Astrocyte (in vitro differentiated cells and primary cell): Measurements from ENCODE around the gene RABL2B. TPM values are rescaled to one million over a fixed set of nuclear protein-coding genes. Genes with fewer than 3 reads are reported as not detected.

Experiments
- DNase-seq: peaks from one replicate; pipeline ENCODE4 v3.0.0-alpha.2; 2010; ENCODE audit warnings: low read depth
- FAIRE-seq: peaks from 2 replicates; lab custom pipeline; 2011; peaks lifted over from hg19 to GRCh38; lab: Jason Lieb, UNC
- H2AFZ ChIP-seq: 2 replicates; pipeline ENCODE4 v1.6.0; 2012; ENCODE audit warnings: low read depth, low read length, inconsistent platforms
- H3K27ac ChIP-seq: 2 replicates; pipeline ENCODE4 v1.5.1; 2011; ENCODE audit warnings: low read depth, low read length, inconsistent platforms
- H3K27me3 ChIP-seq: 2 replicates; pipeline ENCODE4 v1.6.0; 2011; ENCODE audit warnings: low read length, inconsistent platforms; ENCODE audit not compliant: insufficient read depth
- H3K36me3 ChIP-seq: 2 replicates; pipeline ENCODE4 v1.5.1; 2011; ENCODE audit warnings: low read length, inconsistent platforms; ENCODE audit not compliant: insufficient read depth
- H3K4me1 ChIP-seq: 2 replicates; pipeline ENCODE4 v1.5.1; 2011; ENCODE audit warnings: low read length, inconsistent platforms; ENCODE audit not compliant: insufficient read depth
- H3K4me2 ChIP-seq: 2 replicates; pipeline ENCODE4 v1.6.0; 2012; ENCODE audit warnings: low read length, inconsistent platforms
- H3K4me3 ChIP-seq: 2 replicates; pipeline ENCODE4 v1.5.1; 2011; ENCODE audit warnings: low read depth, mild to moderate bottlenecking, low read length, inconsistent platforms; ENCODE audit not compliant: insufficient read depth
- H3K79me2 ChIP-seq: 2 replicates; pipeline ENCODE4 v1.6.0; 2012; ENCODE audit warnings: mild to moderate bottlenecking, low read length, inconsistent platforms; ENCODE audit not compliant: insufficient read depth
- H3K9ac ChIP-seq: 2 replicates; pipeline ENCODE4 v1.6.0; 2012; ENCODE audit warnings: mild to moderate bottlenecking, low read length, inconsistent platforms
- H3K9me3 ChIP-seq: 2 replicates; pipeline ENCODE4 v1.5.1; 2012; ENCODE audit warnings: low read depth, mild to moderate bottlenecking, low read length, inconsistent platforms; ENCODE audit not compliant: insufficient read depth
- H4K20me1 ChIP-seq: 2 replicates; pipeline ENCODE4 v1.6.0; 2012; ENCODE audit warnings: low read length, inconsistent platforms; ENCODE audit not compliant: insufficient read depth
- H3K27ac Mint-ChIP-seq: one replicate; pipeline ENCODE4 v1.8.0; 2021; ENCODE audit warnings: mild to moderate bottlenecking, mixed read lengths; ENCODE audit not compliant: unreplicated experiment
- H3K27me3 Mint-ChIP-seq: one replicate; pipeline ENCODE4 v1.8.0; 2021; ENCODE audit warnings: low read depth, mixed read lengths; ENCODE audit not compliant: unreplicated experiment
- H3K36me3 Mint-ChIP-seq: one replicate; pipeline ENCODE4 v1.8.0; 2021; ENCODE audit warnings: low read depth, mixed read lengths; ENCODE audit not compliant: unreplicated experiment
- H3K4me1 Mint-ChIP-seq: one replicate; pipeline ENCODE4 v1.8.0; 2021; ENCODE audit warnings: low read depth, mixed read lengths; ENCODE audit not compliant: unreplicated experiment
- H3K4me3 Mint-ChIP-seq: one replicate; pipeline ENCODE4 v1.8.0; 2021; ENCODE audit warnings: mild to moderate bottlenecking, moderate library complexity, mixed read lengths; ENCODE audit not compliant: unreplicated experiment
- H3K9me3 Mint-ChIP-seq: one replicate; pipeline ENCODE4 v1.8.0; 2021; ENCODE audit warnings: mild to moderate bottlenecking, mixed read lengths; ENCODE audit not compliant: unreplicated experiment
- CTCF ChIP-seq: IDR thresholded peaks from 2 replicates; pipeline ENCODE4 v1.5.1; 2011; ENCODE audit warnings: low read depth, mild to moderate bottlenecking, inconsistent platforms, low read length, moderate library complexity; ENCODE audit not compliant: insufficient read depth
- EZH2 ChIP-seq: IDR thresholded peaks from 2 replicates; pipeline ENCODE4 v1.6.1; 2012; ENCODE audit warnings: mild to moderate bottlenecking, low read length, inconsistent platforms; ENCODE audit not compliant: insufficient read depth
- total RNA-seq: library from RNA; stranded (reverse); gene quantifications from 2 replicates; pipeline ENCODE4 v1.2.1, GENCODE V29; 2021

Gene RABL2B
- total RNA-seq, 1 donor from 2014 or later = 26.6 TPM

DNA sequence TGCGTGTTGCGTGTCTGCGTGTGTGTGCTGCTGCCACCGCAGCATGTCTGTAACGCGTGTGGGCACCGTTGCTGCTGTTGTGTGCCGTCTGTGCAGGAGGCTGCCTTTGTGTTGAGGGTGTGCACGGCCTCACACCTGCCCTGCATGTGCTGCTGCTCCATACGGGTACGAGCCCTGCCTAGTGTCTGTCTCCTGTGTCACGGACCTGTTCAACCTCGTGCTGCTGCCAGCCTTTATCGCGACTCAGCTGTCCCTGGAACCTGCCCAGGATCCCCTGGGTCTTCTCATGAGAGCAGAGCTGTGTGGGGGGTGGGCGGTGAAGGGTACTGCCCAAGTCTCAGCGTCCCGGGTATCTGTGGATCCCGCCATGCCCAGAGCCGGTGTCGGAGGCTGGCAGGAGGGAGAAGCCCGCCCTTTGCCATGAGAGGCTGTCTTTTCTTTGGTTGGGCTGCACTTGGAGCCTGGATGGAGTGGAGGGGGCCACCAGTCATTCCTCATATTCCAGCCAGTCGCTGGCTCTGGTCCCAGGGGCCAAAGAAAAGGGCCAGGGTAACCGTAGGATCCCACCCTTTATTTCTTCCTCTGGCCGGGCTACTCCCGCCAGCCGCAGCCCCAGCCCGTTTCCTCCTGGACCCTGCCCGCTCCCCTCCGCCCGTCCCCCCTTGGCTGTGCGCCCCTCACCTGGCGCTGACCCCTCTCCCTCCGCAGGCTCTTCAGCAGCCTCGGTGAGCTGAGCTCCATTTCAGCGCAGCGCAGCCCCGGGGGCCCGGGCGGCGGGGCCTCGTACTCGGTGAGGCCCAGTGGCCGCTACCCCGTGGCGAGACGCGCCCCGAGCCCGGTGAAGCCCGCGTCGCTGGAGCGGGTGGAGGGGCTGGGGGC, 53.2 kb downstream of the RABL2B start:
- no peak overlapping the region for H3K27ac Mint-ChIP-seq
- no peak for TF ChIP-seq CTCF
- peak; percentile 73 for TF ChIP-seq EZH2
- Histone ChIP-seq H3K4me1 (no peaks in the 10 kb centered on the region), H3K4me2 (no peak overlapping the region), H3K27ac (no peak overlapping the region), H2AFZ (no peak overlapping the region), H3K36me3 (no peaks in the 10 kb centered on the region), H3K79me2 (no peaks in the 10 kb centered on the region), H3K9me3 (no peaks in the 10 kb centered on the region), H3K4me3 (no peak overlapping the region), H3K27me3 (peaks cover 13% of the 10 kb centered on the region), H3K9ac (no peak overlapping the region), H4K20me1 (peaks cover 27% of the 10 kb centered on the region)
- FAIRE-seq (no peak), DNase-seq (no peak)
- peaks cover 30% of the 10 kb centered on the region for H3K36me3 Mint-ChIP-seq
- peaks cover 29% of the 10 kb centered on the region for H3K27me3 Mint-ChIP-seq
- peaks cover 4% of the 10 kb centered on the region for H3K4me1 Mint-ChIP-seq
- no peak overlapping the region for H3K4me3 Mint-ChIP-seq
- no peaks in the 10 kb centered on the region for H3K9me3 Mint-ChIP-seq

DNA sequence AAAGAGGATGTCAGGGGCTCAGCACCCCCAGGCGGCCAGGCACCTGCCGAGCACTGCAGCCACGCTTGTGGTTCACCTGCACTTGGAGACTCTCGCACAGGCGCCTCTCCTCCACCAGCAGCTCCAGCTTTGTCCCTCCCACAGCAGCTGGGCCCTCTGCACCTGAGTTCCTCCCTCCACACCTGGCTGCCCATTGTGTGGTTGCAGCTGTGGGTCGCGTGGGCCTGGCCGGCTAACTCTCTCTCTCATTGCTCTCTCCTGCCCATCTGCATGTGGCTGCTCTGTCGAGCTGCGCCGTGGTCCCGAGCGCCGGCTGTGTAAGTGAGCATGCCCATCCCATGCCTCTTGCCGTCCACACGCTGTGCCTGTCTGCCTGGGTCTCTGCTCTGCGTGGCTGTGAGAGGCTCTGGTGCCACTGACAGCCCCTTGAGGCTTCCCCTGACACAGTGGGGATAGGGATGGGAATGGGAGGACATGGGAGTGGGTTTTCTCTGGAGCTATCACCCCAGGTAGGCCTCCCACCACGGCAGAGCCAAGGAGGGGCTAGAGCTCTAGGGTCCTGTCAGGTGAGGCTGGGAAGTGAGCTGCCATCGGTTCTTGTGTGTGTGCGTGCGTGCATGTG, 53.9 kb downstream of the RABL2B start:
- Mint-ChIP-seq H3K27ac (no peak overlapping the region), H3K4me3 (no peak overlapping the region), H3K9me3 (no peaks in the 10 kb centered on the region), H3K4me1 (peaks cover 4% of the 10 kb centered on the region), H3K36me3 (peaks cover 35% of the 10 kb centered on the region), H3K27me3 (peaks cover 25% of the 10 kb centered on the region)
- no peak overlapping the region for H3K4me2 ChIP-seq
- no peaks in the 10 kb centered on the region for H3K36me3 ChIP-seq
- peaks cover 13% of the 10 kb centered on the region for H3K27me3 ChIP-seq
- no peak overlapping the region for H3K4me3 ChIP-seq
- no peaks in the 10 kb centered on the region for H3K9me3 ChIP-seq
- no peak overlapping the region for H2AFZ ChIP-seq
- TF ChIP-seq CTCF = no peak
- TF ChIP-seq EZH2 = no peak
- peaks cover 28% of the 10 kb centered on the region for H4K20me1 ChIP-seq
- FAIRE-seq (no peak), DNase-seq (no peak)
- no peak overlapping the region for H3K27ac ChIP-seq
- H3K9ac ChIP-seq = no peak overlapping the region
- H3K79me2 ChIP-seq = no peaks in the 10 kb centered on the region
- H3K4me1 ChIP-seq = no peaks in the 10 kb centered on the region

DNA sequence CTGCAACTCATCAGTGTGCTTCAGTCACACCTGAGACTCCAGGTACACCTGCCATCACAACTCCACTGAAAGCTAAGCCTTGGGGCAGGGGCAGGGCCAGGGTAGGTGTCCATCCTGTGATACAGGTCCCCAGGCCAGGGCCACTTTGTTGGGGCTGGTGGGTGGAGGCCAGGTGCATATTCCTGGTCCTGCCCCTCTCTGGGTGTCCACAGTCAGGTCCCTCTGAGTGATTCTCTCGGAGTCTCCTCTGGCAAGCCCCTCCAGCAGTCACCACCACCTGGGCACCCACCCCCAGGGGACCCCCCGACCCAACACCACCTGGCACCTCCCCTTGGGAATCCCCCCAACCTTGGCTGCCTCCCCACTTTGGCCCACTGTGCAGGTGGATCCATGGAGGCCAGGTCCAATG, 54.9 kb downstream of the RABL2B start:
- no peak for FAIRE-seq

More for the DNA sequence above, 54.9 kb downstream of the RABL2B start:
- no peaks in the 10 kb centered on the region for H3K9me3 Mint-ChIP-seq
- Histone ChIP-seq H3K27ac (no peak overlapping the region), H2AFZ (no peak overlapping the region), H4K20me1 (peaks cover 25% of the 10 kb centered on the region), H3K9me3 (no peaks in the 10 kb centered on the region), H3K4me3 (no peak overlapping the region), H3K36me3 (no peaks in the 10 kb centered on the region), H3K27me3 (peaks cover 5% of the 10 kb centered on the region), H3K79me2 (no peaks in the 10 kb centered on the region), H3K9ac (no peak overlapping the region), H3K4me1 (no peaks in the 10 kb centered on the region), H3K4me2 (no peak overlapping the region)
- no peak for DNase-seq
- peaks cover 9% of the 10 kb centered on the region for H3K4me1 Mint-ChIP-seq
- H3K27me3 Mint-ChIP-seq = peaks cover 26% of the 10 kb centered on the region
- H3K4me3 Mint-ChIP-seq = no peak overlapping the region
- TF ChIP-seq CTCF = no peak
- no peak for TF ChIP-seq EZH2
- H3K36me3 Mint-ChIP-seq = peaks cover 37% of the 10 kb centered on the region
- no peak overlapping the region for H3K27ac Mint-ChIP-seq
